Measurements from ENCODE around the gene APC2.

The APC2 gene

GRCh38 chr19:1521636-1522035, 71.7 kb downstream of the APC2 start:
- no peak for TF ChIP-seq CTCF (IDR thresholded peaks at IDR 0.05; ENCODE audit: unreplicated experiment in 3 of 3)
- Mint-ChIP-seq H3K36me3 (ENCODE audit: low read depth) (no peaks in the 10 kb centered on the region), H3K9me3 (no peaks in the 10 kb centered on the region), H3K27me3 (ENCODE audit: low read depth) (peaks cover 50% of the 10 kb centered on the region), H3K4me1 (peaks cover 12% of the 10 kb centered on the region), H3K27ac (no peak overlapping the region), H3K4me3 (no peak overlapping the region)

GRCh38 chr19:1522061-1522460, 72.1 kb downstream of the APC2 start:
- no peak overlapping the region for H3K27ac Mint-ChIP-seq
- no peak for TF ChIP-seq CTCF (IDR thresholded peaks at IDR 0.05; ENCODE audit: unreplicated experiment in 3 of 3)
- H3K9me3 Mint-ChIP-seq = no peaks in the 10 kb centered on the region
- peak overlapping the region in 1 of 3 experiments; percentile 29 for H3K4me3 Mint-ChIP-seq
- peaks cover 49% of the 10 kb centered on the region for H3K27me3 Mint-ChIP-seq (ENCODE audit: low read depth)
- no peaks in the 10 kb centered on the region for H3K36me3 Mint-ChIP-seq (ENCODE audit: low read depth)
- peaks cover 12% of the 10 kb centered on the region for H3K4me1 Mint-ChIP-seq

GRCh38 chr19:1522838-1523237, 72.9 kb downstream of the APC2 start:
- peaks cover 12% of the 10 kb centered on the region for H3K4me1 Mint-ChIP-seq
- no peak overlapping the region for H3K27ac Mint-ChIP-seq
- no peaks in the 10 kb centered on the region for H3K9me3 Mint-ChIP-seq
- no peak overlapping the region for H3K4me3 Mint-ChIP-seq
- peaks cover 51% of the 10 kb centered on the region for H3K27me3 Mint-ChIP-seq (ENCODE audit: low read depth)
- no peak for TF ChIP-seq CTCF (IDR thresholded peaks at IDR 0.05; ENCODE audit: unreplicated experiment in 3 of 3)
- H3K36me3 Mint-ChIP-seq (ENCODE audit: low read depth) = no peaks in the 10 kb centered on the region

All from nephron (organoid).